AG09319 (cell line): ENCODE results near the gene RASSF3.
"Not testable (repeated sequence)": the region's sequence is repeated elsewhere in the genome, so short reads cannot be mapped to it uniquely, and the experiment has no call there.

ENCODE experiments used
- DNase-seq: peaks from one replicate; pipeline ENCODE4 v3.0.0-alpha.2; 2010; ENCODE audit warnings: low read depth; ENCODE audit errors: extremely low read depth
- TF ChIP-seq, protein P1 (sequence below): IDR thresholded peaks from 2 replicates; pipeline ENCODE4 v1.5.1; 2011; ENCODE audit warnings: low read depth, mild to moderate bottlenecking, inconsistent platforms, low read length, moderate library complexity

The RASSF3 gene

DNA sequence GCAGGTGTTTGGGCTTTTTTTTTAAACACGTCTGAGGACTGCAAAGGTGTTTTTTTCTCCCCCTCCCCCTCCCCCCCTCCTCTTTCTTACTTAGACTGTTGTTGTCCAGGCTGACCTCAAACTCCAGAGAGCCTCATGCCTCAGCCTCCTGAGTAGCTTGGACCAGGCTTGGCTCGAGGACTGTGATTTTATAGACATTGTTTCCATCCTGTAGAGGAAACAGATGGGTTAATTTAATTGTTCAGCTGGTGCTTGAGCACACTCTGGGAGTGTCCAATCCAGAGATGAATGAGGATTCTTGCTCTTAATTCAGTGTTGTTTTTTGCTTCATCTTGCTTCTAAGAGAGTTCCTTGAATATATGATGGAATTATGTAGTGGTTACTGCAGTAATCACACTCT, 42.1 kb downstream of the RASSF3 start:
- no peak for DNase-seq
- TF ChIP-seq, protein P1, sequence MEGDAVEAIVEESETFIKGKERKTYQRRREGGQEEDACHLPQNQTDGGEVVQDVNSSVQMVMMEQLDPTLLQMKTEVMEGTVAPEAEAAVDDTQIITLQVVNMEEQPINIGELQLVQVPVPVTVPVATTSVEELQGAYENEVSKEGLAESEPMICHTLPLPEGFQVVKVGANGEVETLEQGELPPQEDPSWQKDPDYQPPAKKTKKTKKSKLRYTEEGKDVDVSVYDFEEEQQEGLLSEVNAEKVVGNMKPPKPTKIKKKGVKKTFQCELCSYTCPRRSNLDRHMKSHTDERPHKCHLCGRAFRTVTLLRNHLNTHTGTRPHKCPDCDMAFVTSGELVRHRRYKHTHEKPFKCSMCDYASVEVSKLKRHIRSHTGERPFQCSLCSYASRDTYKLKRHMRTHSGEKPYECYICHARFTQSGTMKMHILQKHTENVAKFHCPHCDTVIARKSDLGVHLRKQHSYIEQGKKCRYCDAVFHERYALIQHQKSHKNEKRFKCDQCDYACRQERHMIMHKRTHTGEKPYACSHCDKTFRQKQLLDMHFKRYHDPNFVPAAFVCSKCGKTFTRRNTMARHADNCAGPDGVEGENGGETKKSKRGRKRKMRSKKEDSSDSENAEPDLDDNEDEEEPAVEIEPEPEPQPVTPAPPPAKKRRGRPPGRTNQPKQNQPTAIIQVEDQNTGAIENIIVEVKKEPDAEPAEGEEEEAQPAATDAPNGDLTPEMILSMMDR: no peak

DNA sequence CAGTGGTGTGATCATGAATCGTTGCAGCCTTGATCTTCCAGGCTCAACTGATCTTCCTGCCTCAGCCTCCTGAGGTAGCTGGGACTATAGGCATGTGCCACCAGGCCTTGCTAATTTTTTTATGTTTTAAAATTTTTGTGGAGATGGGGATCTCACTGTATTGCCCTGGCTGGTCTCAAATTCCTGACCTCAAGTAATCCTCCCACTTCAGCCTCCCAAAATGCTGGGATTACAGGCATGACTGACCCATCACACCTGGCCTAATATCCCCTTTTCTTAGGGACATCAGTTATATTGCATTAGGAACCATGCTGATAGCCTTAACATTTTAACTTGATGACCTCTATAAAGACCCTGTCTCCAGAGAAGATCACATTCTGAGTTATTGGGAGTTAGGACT, 42.8 kb downstream of the RASSF3 start:
- TF ChIP-seq, protein P1: no peak
- no peak for DNase-seq

DNA sequence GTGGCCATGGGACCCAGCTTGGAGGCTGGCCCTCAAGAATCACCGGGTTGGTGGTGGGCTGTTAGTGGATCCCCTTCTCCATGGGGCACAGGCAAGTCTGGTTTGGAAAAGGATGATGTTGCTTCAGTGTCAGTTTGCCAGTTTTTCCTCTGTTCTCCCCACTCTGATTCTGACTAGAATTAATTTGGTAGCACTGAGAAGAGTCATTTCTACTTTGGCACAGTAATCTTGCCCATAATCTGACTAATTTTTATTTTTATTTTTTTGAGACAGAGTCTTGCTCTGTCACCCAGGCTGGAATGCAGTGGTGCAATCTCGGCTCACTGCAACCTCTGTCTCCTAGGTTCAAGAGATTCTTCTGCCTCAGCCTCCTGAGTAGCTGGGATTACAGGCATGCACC, 43.6 kb downstream of the RASSF3 start:
- DNase-seq: not testable (repeated sequence)

DNA sequence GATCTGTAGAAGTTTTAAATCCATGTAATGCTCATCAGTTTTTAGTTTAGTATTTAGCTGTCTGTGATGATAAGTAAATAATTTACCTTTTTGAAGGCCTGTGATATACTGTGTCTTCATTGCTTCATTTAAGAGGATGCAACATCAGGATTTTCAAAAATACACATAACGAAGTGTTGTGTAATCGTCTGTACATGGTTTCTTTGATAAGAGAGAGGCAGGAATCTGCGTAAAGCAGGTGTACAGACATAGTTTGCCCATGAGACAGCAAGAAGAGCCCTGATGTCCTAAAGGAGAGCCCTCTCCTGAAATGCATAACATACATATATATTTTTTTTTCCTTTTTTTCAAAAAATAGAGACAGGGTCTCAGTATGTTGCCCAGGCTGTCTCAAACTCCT, 44.8 kb downstream of the RASSF3 start:
- TF ChIP-seq, protein P1: no peak
- DNase-seq: no peak

DNA sequence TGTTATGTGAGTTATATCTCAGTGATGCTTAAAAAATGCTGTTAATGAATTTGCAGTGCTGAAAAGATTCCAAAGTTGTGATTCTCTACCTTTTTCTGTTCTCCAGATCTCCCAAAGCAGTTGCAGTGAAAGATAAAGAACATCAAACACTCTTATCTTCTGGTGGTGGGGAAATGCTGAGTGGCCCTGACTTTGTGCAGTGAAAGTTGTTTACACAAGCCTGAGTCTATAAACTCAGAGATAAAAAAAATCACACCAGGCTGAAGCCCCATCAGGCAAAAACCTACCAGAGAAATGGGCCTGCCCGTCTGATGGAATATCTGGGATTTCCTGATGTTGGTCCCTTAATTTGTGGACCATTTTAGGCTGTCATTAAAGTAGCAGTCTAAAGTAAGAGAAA, 46.1 kb downstream of the RASSF3 start:
- DNase-seq: no peak
- TF ChIP-seq, protein P1: no peak

DNA sequence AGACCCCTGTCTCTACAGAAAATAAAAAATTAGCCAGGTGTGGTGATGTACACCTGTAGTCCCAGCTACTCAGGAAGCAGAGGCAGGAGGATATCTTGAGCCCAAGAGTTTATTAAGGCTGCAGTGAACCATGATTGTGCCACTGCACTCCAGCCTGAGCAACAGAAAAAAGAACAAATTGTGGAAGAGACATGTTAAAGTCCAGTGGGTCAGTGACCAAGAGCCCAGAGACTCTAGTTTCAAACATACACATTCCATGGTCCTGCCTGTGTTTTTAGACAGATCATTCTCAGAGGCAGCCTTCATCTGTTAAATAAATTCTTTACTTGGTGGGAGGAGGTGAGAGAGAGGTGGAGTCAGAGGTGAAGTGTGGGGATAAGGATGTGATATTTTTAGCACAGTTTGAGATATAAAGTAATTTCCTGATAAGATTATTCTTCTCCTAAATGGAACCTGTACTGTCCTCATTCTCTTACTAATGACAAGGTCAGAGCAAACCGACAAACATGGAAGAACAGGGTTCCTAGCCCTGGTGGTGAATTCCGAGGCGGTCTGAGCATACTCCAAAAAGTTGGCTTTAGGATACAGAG, 48.7 kb downstream of the RASSF3 start:
- TF ChIP-seq, protein P1: no peak
- DNase-seq: no peak

DNA sequence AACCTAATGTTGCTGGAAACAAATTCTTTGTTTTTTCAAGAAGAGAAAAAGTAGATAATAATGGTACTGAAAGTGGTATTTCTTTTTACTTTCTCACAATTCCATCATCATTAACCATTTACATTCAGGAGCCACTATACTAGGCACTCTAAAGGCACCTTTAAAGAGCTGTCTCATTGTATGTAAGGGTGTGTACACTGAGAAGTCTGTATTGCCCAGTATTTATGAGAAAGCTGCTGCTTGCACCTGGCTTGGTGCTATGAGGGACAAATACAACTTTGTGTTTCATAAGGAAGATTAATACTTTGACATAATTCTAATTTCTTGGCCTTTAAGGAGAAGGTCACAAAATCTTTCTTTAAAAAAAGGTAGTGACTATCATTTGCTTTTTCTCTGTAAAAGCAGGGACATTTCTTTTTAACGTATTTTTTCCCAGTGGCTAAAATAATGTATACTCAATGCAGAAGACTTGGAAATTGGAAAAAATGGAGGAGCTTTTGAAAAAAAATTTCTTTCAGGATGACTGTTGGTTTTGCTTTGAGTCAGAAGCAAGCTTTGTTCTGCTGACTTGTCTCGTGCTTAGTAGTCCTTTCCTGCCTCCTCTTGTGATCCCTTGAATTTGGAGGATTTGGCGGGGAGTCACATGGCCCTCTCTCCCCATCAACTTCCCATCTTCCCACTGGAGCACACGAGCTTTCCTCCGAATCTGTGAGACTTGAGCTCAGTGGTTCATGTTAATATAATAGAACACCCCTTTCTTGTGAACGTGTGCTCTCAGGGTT, 50.1 kb downstream of the RASSF3 start:
- TF ChIP-seq, protein P1: no peak
- DNase-seq: no peak

DNA sequence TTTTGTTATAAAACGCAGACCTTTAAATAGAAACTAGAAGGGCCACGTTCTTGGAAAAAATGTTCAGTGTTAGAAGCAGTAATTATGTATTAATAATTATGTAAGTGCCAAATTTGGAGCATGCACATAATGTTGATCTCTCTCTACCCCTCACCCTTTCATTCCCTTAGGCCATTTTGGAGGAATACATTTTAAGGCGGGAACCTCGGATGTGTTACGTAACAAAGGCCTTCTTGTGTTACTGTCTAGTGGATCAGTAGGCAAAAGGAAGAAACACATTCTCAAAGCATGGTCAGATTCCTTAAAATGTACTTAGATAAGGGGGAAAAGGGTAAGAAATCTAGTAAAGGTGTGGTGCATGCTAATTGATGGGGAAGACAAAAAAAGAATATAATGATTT, 52.7 kb downstream of the RASSF3 start:
- no peak for DNase-seq
- TF ChIP-seq, protein P1: no peak
